GM12878 (cell line): ENCODE measurements around the gene KIF3A. TPM values are rescaled to one million over a fixed set of nuclear protein-coding genes. Genes with fewer than 3 reads are reported as not detected.

ENCODE experiments used
- ATAC-seq: fragments of 200-7000 bp; cut with Tn5 transposase; 3 replicates; pipeline ENCODE4 v1.9.1; 2020; ENCODE audit warnings: mild to moderate bottlenecking, moderate library complexity
- BruUV-seq: library from RNA; stranded (reverse); fragments of 400-500 nt; replicated peaks from 2 replicates; lab custom pipeline; 2021; lab: Mats Ljungman, UMichigan
- CTCF ChIA-PET: fragments of 300-600 bp; sonication (Branson Sonifier 250); formaldehyde crosslinking; extraction: SDS; loops from one replicate; lab custom pipeline; 2021; ENCODE audit warnings: inconsistent platforms; lab: Yijun Ruan, JAX
- POLR2A ChIA-PET: fragments of 350-600 bp; formaldehyde crosslinking; extraction: SDS; loops from one replicate; lab custom pipeline; 2021; ENCODE audit warnings: inconsistent platforms; lab: Charles Lee
- RAD21 ChIA-PET: fragments of 300-600 bp; sonication (Branson Sonifier 250); formaldehyde crosslinking; loops from one replicate; lab custom pipeline; 2023; ENCODE audit warnings: antibody characterized with exemption; ENCODE audit not compliant: unreplicated experiment; lab: Charles Lee
- SMC1A ChIA-PET: fragments of 300-600 bp; sonication (Branson Sonifier 250); formaldehyde crosslinking; loops from one replicate; lab custom pipeline; 2023; ENCODE audit not compliant: unreplicated experiment, uncharacterized antibody; lab: Charles Lee
- DNase-seq: peaks from one replicate; pipeline ENCODE4 v3.0.0-alpha.2; 2011; ENCODE audit warnings: low read depth, low spot score
- FAIRE-seq: peaks from 3 replicates; lab custom pipeline; 2011; peaks lifted over from hg19 to GRCh38; lab: Jason Lieb, UNC
- H2AFZ ChIP-seq: 2 replicates; pipeline ENCODE4 v1.6.0; 2011; ENCODE audit warnings: low read depth, low read length, control low read depth; ENCODE audit not compliant: control insufficient read depth
- H3K27ac ChIP-seq: 2 replicates; pipeline ENCODE4 v1.5.1; 2011; ENCODE audit warnings: control low read depth; ENCODE audit not compliant: control insufficient read depth, insufficient read depth
- H3K27me3 ChIP-seq, 2 experiments: replicated peaks in 1 of 2; 2 replicates each; pipeline versions ENCODE4 v1.6.0 to v1.6.1; 2011; ENCODE audit warnings: low read length in 1 of 2; ENCODE audit not compliant: control insufficient read depth in 2 of 2, insufficient read depth in 2 of 2
- H3K36me3 ChIP-seq, 2 experiments: 2 replicates each; pipeline ENCODE4 v1.5.1; 2011; ENCODE audit warnings: low read length in 1 of 2; ENCODE audit not compliant: control insufficient read depth in 2 of 2, insufficient read depth in 2 of 2
- H3K4me1 ChIP-seq: 2 replicates; pipeline ENCODE4 v1.6.1; 2011; ENCODE audit warnings: mild to moderate bottlenecking, low read length, moderate library complexity, mixed read lengths; ENCODE audit not compliant: control insufficient read depth, insufficient read depth
- H3K4me2 ChIP-seq: 2 replicates; pipeline ENCODE4 v1.6.0; 2011; ENCODE audit warnings: control low read depth; ENCODE audit not compliant: control insufficient read depth, insufficient read depth
- H3K4me3 ChIP-seq: fragments of 200-600 bp; sonication (generic); 2 replicates; pipeline ENCODE4 v1.5.1; 2016
- H3K79me2 ChIP-seq: 2 replicates; pipeline ENCODE4 v1.6.0; 2011; ENCODE audit warnings: low read length; ENCODE audit not compliant: control insufficient read depth, insufficient read depth
- H3K9ac ChIP-seq: 2 replicates; pipeline ENCODE4 v1.8.0; 2011; ENCODE audit warnings: low read length, control low read depth, mixed read lengths; ENCODE audit not compliant: control insufficient read depth, insufficient read depth
- H3K9me3 ChIP-seq: replicated peaks from 3 replicates; pipeline ENCODE4 v1.5.1; 2011; ENCODE audit warnings: mild to moderate bottlenecking, low read length; ENCODE audit not compliant: control insufficient read depth, insufficient read depth
- H4K20me1 ChIP-seq: 2 replicates; pipeline ENCODE4 v1.6.0; 2011; ENCODE audit not compliant: control insufficient read depth, insufficient read depth
- BACH1 ChIP-seq: fragments of 450-650 bp; IDR thresholded peaks from 2 replicates; pipeline ENCODE4 v1.6.1; 2017; ENCODE audit warnings: mild to moderate bottlenecking, borderline replicate concordance
- BCL11A ChIP-seq: IDR thresholded peaks from 2 replicates; pipeline ENCODE4 v1.6.1; 2011; ENCODE audit warnings: low read depth, low read length
- CUX1 ChIP-seq: IDR thresholded peaks from 2 replicates; pipeline ENCODE4 v1.6.1; 2012; ENCODE audit warnings: improper control_type of control experiment, low read depth, low read length; ENCODE audit not compliant: insufficient replicate concordance
- NFXL1 ChIP-seq: fragments of 450-650 bp; IDR thresholded peaks from 2 replicates; pipeline ENCODE4 v1.6.1; 2017; ENCODE audit warnings: antibody characterized with exemption, mild to moderate bottlenecking, borderline replicate concordance
- SIX5 ChIP-seq: IDR thresholded peaks from 2 replicates; pipeline ENCODE4 v1.6.1; 2011; ENCODE audit warnings: mild to moderate bottlenecking, low read depth, low read length, moderate library complexity; ENCODE audit not compliant: severe bottlenecking
- SMARCA5 ChIP-seq: fragments of 450-650 bp; IDR thresholded peaks from 2 replicates; pipeline ENCODE4 v1.6.1; 2017; ENCODE audit warnings: mild to moderate bottlenecking
- SREBF2 ChIP-seq: IDR thresholded peaks from 2 replicates; pipeline ENCODE4 v1.6.1; 2012; ENCODE audit warnings: mild to moderate bottlenecking, low read length
- SUPT20H ChIP-seq: IDR thresholded peaks from 2 replicates; pipeline ENCODE4 v1.6.1; 2011; ENCODE audit warnings: low read depth, mild to moderate bottlenecking, low read length, moderate library complexity, borderline replicate concordance; ENCODE audit not compliant: control insufficient read depth
- TAF1 ChIP-seq: IDR thresholded peaks from 2 replicates; pipeline ENCODE4 v1.6.1; 2011; ENCODE audit warnings: mild to moderate bottlenecking, low read depth, low read length, borderline replicate concordance
- YBX1 ChIP-seq: fragments of 450-650 bp; IDR thresholded peaks from 2 replicates; pipeline ENCODE4 v1.6.1; 2016; ENCODE audit warnings: antibody characterized with exemption
- ZNF274 ChIP-seq: IDR thresholded peaks from one replicate; pipeline ENCODE4 v1.8.0; 2011; ENCODE audit not compliant: insufficient read length, insufficient read depth
- WGBS: methylation state at CpG from one replicate; pipeline ENCODE4 v1.1.6; 2016; ENCODE audit warnings: low lambda C conversion rate; ENCODE audit not compliant: insufficient replicate concordance, insufficient coverage; ENCODE audit errors: missing lambda C conversion rate; 5-methylcytosine and 5-hydroxymethylcytosine counted together
- in situ Hi-C: fragments of 300-500 bp; cut with MboI; formaldehyde crosslinking; loops from 9 replicates; pipeline ENCODE4 v1.14.3; 2018; ENCODE audit warnings: mixed read lengths
- intact Hi-C: fragments of 100-400 bp; cut with micrococcal nuclease; formaldehyde crosslinking; loops from one replicate; pipeline ENCODE4 v1.14.2; 2022; ENCODE audit not compliant: unreplicated experiment
- polyA plus RNA-seq, 11 experiments: library from polyadenylated mRNA; depleted of rRNA in 4 of 11; unstranded in 6 of 11; stranded (reverse) in 5 of 11; fragments of >200 nt; fragmentation: Nextera tagmentation in 4 of 11; fragmentation: Illumina TruSeq in 1 of 11; extraction: Ambion mirVana in 4 of 11; extraction: Trizol in 1 of 11; gene quantifications; 1 replicate in 1 of 11; 2 replicates in 10 of 11; pipeline versions ENCODE4 v1.2.1 to v1.2.3, GENCODE V29; 2011 to 2016; ENCODE audit warnings: inconsistent platforms in 2 of 11, missing spikeins in 2 of 11, low read depth in 1 of 11
- total RNA-seq, 4 experiments: library from RNA; depleted of rRNA in 3 of 4; stranded (reverse); fragments of >200 nt in 3 of 4; fragmentation: Illumina TruSeq in 1 of 4; extraction: Trizol in 1 of 4; gene quantifications; 2 replicates each; pipeline versions ENCODE4 v1.2.1 to v1.2.3, GENCODE V29; 2013 to 2021

KIF3A gene
- total and polyA plus RNA-seq, 10 of the 15 experiments (the other 5 are each of a cell fraction or from before 2014, with no cell fraction given), result 2.7 to 36.5 (median 10.0) TPM

GRCh38 chr5:132773114-132773513, 35.8 kb upstream of the KIF3A start:
- POLR2A ChIA-PET, result interaction anchor here (7.2 kb wide), 1 partner anchor 20 kb away, joined by 56 read pairs; no protein-coding TSS in a partner anchor
- RAD21 ChIA-PET, result interaction anchor here (0.6 to 2.0 kb wide), 7 partner anchors 19 to 47 kb away, joined by 3 to 6 read pairs (median 4); no protein-coding TSS in a partner anchor
- no peak for FAIRE-seq
- intact Hi-C loops, result no loop called here
- BruUV-seq, result no TSS peak
- in situ Hi-C loops, result no loop called here
- H2AFZ ChIP-seq, result no peak overlapping the region
- H3K4me1 ChIP-seq, result peaks cover 7% of the 10 kb centered on the region
- WGBS, result 85% methylated on average over 5 of the region's 5 CpGs
- CTCF ChIA-PET, result interaction anchor here (3.5 kb wide), 1 partner anchor 19 kb away, joined by 15 read pairs; no protein-coding TSS in a partner anchor
- H4K20me1 ChIP-seq, result no peaks in the 10 kb centered on the region
- TF ChIP-seq SUPT20H (no peak), TAF1 (no peak), BCL11A (no peak), NFXL1 (no peak), BACH1 (no peak), SMARCA5 (no peak), SIX5 (no peak), ZNF274 (no peak), SREBF2 (no peak), YBX1 (no peak), CUX1 (no peak)
- ATAC-seq, result no peak
- no peak overlapping the region for H3K27ac ChIP-seq
- SMC1A ChIA-PET, result interaction anchor here (1.5 to 7.5 kb wide), 2 partner anchors 12 to 22 kb away, joined by 4 to 88 read pairs; partner anchors contain the start of gene CCNI2
- DNase-seq, result no peak
- no peak overlapping the region for H3K4me3 ChIP-seq
- H3K9ac ChIP-seq, result no peak overlapping the region
- peaks cover 9% of the 10 kb centered on the region for H3K79me2 ChIP-seq
- H3K27me3 ChIP-seq, result no peaks in the 10 kb centered on the region
- no peaks in the 10 kb centered on the region for H3K9me3 ChIP-seq
- H3K36me3 ChIP-seq, result no peaks in the 10 kb centered on the region
- H3K4me2 ChIP-seq, result no peak overlapping the region
